Caco-2 (cell line): ENCODE data around the gene CLK3. TPM values are rescaled to one million over a fixed set of nuclear protein-coding genes. Genes with fewer than 3 reads are reported as not detected.

Experiments
- BruUV-seq: library from RNA; stranded (reverse); fragments of 400-500 nt; replicated peaks from 2 replicates; lab custom pipeline; 2021; lab: Mats Ljungman, UMichigan
- CTCF ChIA-PET: fragments of 300-600 bp; sonication (Branson Sonifier 250); formaldehyde crosslinking; loops from one replicate; lab custom pipeline; 2022; ENCODE audit warnings: antibody characterized with exemption; lab: Charles Lee
- POLR2A ChIA-PET: fragments of 300-600 bp; sonication (Branson Sonifier 250); formaldehyde crosslinking; loops from one replicate; lab custom pipeline; 2022; ENCODE audit warnings: antibody characterized with exemption; lab: Charles Lee
- DNase-seq, 2 experiments: peaks; one replicate each; pipeline versions ENCODE4 v3.0.0 to v3.0.0-alpha.2; 2020 to 2022
- H3K27me3 ChIP-seq: replicated peaks from 2 replicates; pipeline ENCODE4 v1.6.0; 2011; ENCODE audit warnings: low read length; ENCODE audit not compliant: control insufficient read depth, insufficient read depth
- H3K36me3 ChIP-seq: 2 replicates; pipeline ENCODE4 v1.5.1; 2011; ENCODE audit warnings: low read length; ENCODE audit not compliant: control insufficient read depth, insufficient read depth
- H3K4me1 ChIP-seq: fragments of 250-450 bp; sonication (Bioruptor Pico); 2 replicates; pipeline ENCODE4 v1.5.1; 2020; ENCODE audit warnings: mild to moderate bottlenecking
- H3K4me3 ChIP-seq: 2 replicates; pipeline ENCODE4 v1.5.1; 2011; ENCODE audit warnings: low read depth, mild to moderate bottlenecking, control low read depth, low read length
- H3K9me3 ChIP-seq: fragments of 250-450 bp; sonication (Bioruptor Pico); 2 replicates; pipeline ENCODE4 v1.5.1; 2020; ENCODE audit warnings: mild to moderate bottlenecking, moderate library complexity
- H3K27ac Mint-ChIP-seq: one replicate; pipeline ENCODE4 v1.8.0; 2022; ENCODE audit warnings: mixed read lengths; ENCODE audit not compliant: unreplicated experiment
- H3K27me3 Mint-ChIP-seq: one replicate; pipeline ENCODE4 v1.8.0; 2022; ENCODE audit warnings: mixed read lengths; ENCODE audit not compliant: insufficient read depth, unreplicated experiment
- H3K36me3 Mint-ChIP-seq: one replicate; pipeline ENCODE4 v1.8.0; 2022; ENCODE audit warnings: mild to moderate bottlenecking, mixed read lengths; ENCODE audit not compliant: insufficient read depth, unreplicated experiment
- H3K4me1 Mint-ChIP-seq: one replicate; pipeline ENCODE4 v1.8.0; 2022; ENCODE audit warnings: low read depth, mixed read lengths; ENCODE audit not compliant: unreplicated experiment
- H3K4me3 Mint-ChIP-seq: one replicate; pipeline ENCODE4 v1.8.0; 2022; ENCODE audit warnings: mild to moderate bottlenecking, moderate library complexity, mixed read lengths; ENCODE audit not compliant: unreplicated experiment
- H3K9me3 Mint-ChIP-seq: one replicate; pipeline ENCODE4 v1.8.0; 2022; ENCODE audit warnings: mixed read lengths; ENCODE audit not compliant: unreplicated experiment
- intact Hi-C: fragments of 100-400 bp; cut with micrococcal nuclease; formaldehyde crosslinking; loops from one replicate; pipeline ENCODE4 v1.10.0; 2022; ENCODE audit not compliant: unreplicated experiment
- total RNA-seq: library from RNA; stranded (reverse); gene quantifications from 2 replicates; pipeline ENCODE4 v1.2.3, GENCODE V29; 2022
- TF ChIP-seq, protein P1 (sequence below), 2 experiments: fragments of 200-600 bp in 1 of 2; IDR thresholded peaks; 1 replicate in 1 of 2; 2 replicates in 1 of 2; pipeline versions ENCODE4 v1.5.1 to v1.8.0; 2011 to 2022; ENCODE audit warnings: antibody characterized with exemption in 1 of 2, control low read depth in 1 of 2, inconsistent platforms in 1 of 2, low read depth in 1 of 2, low read length in 1 of 2, mild to moderate bottlenecking in 1 of 2, moderate library complexity in 1 of 2; ENCODE audit not compliant: insufficient read depth in 1 of 2, severe bottlenecking in 1 of 2, unreplicated experiment in 1 of 2

Gene CLK3
- total RNA-seq, 1 experiment from 2014 or later, result 54.5 TPM

DNA sequence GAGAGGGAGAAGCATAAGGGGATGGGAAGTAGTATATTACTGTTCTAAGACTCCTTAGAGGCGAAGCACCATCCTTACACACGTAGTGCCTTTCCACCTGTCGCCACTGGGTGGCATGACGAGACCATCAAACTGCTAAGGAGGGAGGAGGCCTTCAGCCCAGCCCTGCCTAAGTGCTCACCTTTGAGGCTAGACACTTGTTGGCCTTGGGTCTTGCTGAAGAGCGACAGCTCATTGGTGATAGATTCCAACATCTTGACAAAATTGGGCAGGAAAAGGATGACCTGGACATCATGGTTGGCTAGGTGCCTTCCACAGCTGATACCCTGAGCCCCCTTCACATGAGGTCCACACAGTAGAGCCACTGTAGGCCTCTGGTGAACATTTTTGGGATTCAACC lies 19.6 kb downstream of the CLK3 start:
- Histone ChIP-seq H3K9me3 (no peaks in the 10 kb centered on the region), H3K4me1 (no peaks in the 10 kb centered on the region), H3K36me3 (peaks cover 4% of the 10 kb centered on the region), H3K27me3 (no peaks in the 10 kb centered on the region), H3K4me3 (no peak overlapping the region)
- intact Hi-C loops, result loop anchor here (1.0 kb wide), 2 partner anchors 91 to 134 kb away; no protein-coding TSS in a partner anchor
- CTCF ChIA-PET, result interaction anchor here (0.6 to 8.2 kb wide), 6 partner anchors 8 to 148 kb away, joined by 3 to 211 read pairs (median 3); no protein-coding TSS in a partner anchor
- TF ChIP-seq, protein P1, sequence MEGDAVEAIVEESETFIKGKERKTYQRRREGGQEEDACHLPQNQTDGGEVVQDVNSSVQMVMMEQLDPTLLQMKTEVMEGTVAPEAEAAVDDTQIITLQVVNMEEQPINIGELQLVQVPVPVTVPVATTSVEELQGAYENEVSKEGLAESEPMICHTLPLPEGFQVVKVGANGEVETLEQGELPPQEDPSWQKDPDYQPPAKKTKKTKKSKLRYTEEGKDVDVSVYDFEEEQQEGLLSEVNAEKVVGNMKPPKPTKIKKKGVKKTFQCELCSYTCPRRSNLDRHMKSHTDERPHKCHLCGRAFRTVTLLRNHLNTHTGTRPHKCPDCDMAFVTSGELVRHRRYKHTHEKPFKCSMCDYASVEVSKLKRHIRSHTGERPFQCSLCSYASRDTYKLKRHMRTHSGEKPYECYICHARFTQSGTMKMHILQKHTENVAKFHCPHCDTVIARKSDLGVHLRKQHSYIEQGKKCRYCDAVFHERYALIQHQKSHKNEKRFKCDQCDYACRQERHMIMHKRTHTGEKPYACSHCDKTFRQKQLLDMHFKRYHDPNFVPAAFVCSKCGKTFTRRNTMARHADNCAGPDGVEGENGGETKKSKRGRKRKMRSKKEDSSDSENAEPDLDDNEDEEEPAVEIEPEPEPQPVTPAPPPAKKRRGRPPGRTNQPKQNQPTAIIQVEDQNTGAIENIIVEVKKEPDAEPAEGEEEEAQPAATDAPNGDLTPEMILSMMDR (IDR thresholded peaks at IDR 0.05; ENCODE audit: insufficient read depth in 1 of 2, low read depth in 1 of 2, low read length in 1 of 2, severe bottlenecking in 1 of 2, unreplicated experiment in 1 of 2), result peak; percentile 80 to 82
- Mint-ChIP-seq H3K4me1 (peaks cover 14% of the 10 kb centered on the region), H3K4me3 (no peak overlapping the region), H3K36me3 (peaks cover 76% of the 10 kb centered on the region), H3K9me3 (no peaks in the 10 kb centered on the region), H3K27ac (peak overlapping the region; percentile 46), H3K27me3 (no peaks in the 10 kb centered on the region)
- BruUV-seq, result no TSS peak
- POLR2A ChIA-PET, result no interaction called here
- DNase-seq, result peak; percentile 66 to 77

DNA sequence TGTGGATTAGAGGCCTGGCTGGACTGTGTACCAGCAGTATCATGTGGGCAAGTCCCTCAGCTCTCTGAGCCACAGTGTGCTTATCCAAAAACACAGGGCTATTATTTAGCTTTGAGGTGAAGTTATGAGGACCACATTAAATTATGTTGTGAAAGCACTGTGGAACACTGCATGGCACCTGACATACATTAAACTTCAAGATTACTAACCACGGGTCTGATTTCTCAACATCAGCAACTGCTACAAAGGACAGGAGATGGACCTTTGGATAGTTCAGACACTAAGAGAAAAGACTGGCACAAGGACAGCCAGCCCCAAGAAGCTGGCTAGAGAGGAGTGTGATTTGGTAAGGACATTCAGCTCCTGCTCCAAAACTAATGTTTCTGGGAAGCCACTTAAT lies 21.3 kb downstream of the CLK3 start:
- ChIA-PET CTCF (interaction anchor here (8.2 kb wide), 1 partner anchor 134 kb away, joined by 211 read pairs; no protein-coding TSS in a partner anchor), POLR2A (no interaction called here)
- Mint-ChIP-seq H3K9me3 (no peaks in the 10 kb centered on the region), H3K36me3 (peaks cover 60% of the 10 kb centered on the region), H3K27me3 (no peaks in the 10 kb centered on the region), H3K27ac (no peak overlapping the region), H3K4me1 (peaks cover 27% of the 10 kb centered on the region), H3K4me3 (no peak overlapping the region)
- Histone ChIP-seq H3K36me3 (peaks cover 4% of the 10 kb centered on the region), H3K9me3 (no peaks in the 10 kb centered on the region), H3K27me3 (no peaks in the 10 kb centered on the region), H3K4me1 (peaks cover 16% of the 10 kb centered on the region), H3K4me3 (no peak overlapping the region)
- TF ChIP-seq, protein P1 (IDR thresholded peaks at IDR 0.05; ENCODE audit: insufficient read depth in 1 of 2, low read depth in 1 of 2, low read length in 1 of 2, severe bottlenecking in 1 of 2, unreplicated experiment in 1 of 2), result no peak
- no TSS peak for BruUV-seq
- DNase-seq, result no peak
- intact Hi-C loops, result no loop called here

GRCh38 chr15:74641151-74641550 lies 25.5 kb downstream of the CLK3 start:
- peaks cover 52% of the 10 kb centered on the region for H3K4me1 Mint-ChIP-seq
- no peaks in the 10 kb centered on the region for H3K9me3 Mint-ChIP-seq
- H3K4me1 ChIP-seq, result peaks cover 44% of the 10 kb centered on the region
- no peak for DNase-seq
- H3K27me3 ChIP-seq, result no peaks in the 10 kb centered on the region
- TF ChIP-seq, protein P1 (IDR thresholded peaks at IDR 0.05; ENCODE audit: insufficient read depth in 1 of 2, low read depth in 1 of 2, low read length in 1 of 2, severe bottlenecking in 1 of 2, unreplicated experiment in 1 of 2), result no peak
- H3K36me3 Mint-ChIP-seq, result peaks cover 54% of the 10 kb centered on the region
- ChIA-PET POLR2A (no interaction called here), CTCF (interaction anchor here (1.0 to 2.1 kb wide), 3 partner anchors 9 to 130 kb away, joined by 4 to 13 read pairs (median 7); no protein-coding TSS in a partner anchor)
- intact Hi-C loops, result no loop called here
- H3K9me3 ChIP-seq, result no peaks in the 10 kb centered on the region
- no TSS peak for BruUV-seq
- peaks cover 2% of the 10 kb centered on the region for H3K36me3 ChIP-seq
- peak overlapping the region; percentile 90 for H3K27ac Mint-ChIP-seq
- H3K4me3 ChIP-seq, result no peak overlapping the region
- H3K4me3 Mint-ChIP-seq, result no peak overlapping the region
- H3K27me3 Mint-ChIP-seq, result no peaks in the 10 kb centered on the region
